Measurements from ENCODE around the gene AVP.

The AVP gene

DNA sequence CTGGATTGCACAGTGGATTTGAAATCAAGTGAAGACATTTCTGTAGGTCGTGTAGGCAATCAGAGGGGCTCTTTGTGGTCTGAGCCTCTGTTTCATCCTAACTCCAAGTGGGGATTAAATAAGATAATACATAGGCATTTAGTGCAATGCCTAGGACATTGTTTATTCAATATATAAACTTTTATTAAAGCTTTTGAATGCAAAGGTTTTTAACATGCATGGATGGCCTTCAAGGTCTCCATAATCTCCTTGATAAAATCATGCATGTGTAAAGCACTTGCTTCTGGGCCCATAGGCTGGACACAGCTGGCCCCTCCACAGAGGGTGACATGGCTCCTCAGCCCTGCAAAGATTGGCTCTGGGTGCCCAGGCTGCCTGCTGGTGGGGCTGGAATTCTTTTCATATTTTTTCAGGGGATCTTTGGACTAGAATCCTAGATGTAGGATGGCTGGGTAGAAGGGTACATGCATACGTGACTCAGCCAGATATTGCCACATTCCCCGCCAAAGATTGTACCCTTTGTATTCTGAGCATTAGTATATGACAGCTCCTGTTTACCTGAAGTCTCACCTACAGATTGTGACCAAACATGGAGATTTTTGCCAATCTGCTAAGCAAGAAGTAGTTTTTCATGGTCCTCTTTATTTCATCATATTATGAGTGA is 19.0 kb upstream of the AVP start:
- TF ChIP-seq, protein P1, sequence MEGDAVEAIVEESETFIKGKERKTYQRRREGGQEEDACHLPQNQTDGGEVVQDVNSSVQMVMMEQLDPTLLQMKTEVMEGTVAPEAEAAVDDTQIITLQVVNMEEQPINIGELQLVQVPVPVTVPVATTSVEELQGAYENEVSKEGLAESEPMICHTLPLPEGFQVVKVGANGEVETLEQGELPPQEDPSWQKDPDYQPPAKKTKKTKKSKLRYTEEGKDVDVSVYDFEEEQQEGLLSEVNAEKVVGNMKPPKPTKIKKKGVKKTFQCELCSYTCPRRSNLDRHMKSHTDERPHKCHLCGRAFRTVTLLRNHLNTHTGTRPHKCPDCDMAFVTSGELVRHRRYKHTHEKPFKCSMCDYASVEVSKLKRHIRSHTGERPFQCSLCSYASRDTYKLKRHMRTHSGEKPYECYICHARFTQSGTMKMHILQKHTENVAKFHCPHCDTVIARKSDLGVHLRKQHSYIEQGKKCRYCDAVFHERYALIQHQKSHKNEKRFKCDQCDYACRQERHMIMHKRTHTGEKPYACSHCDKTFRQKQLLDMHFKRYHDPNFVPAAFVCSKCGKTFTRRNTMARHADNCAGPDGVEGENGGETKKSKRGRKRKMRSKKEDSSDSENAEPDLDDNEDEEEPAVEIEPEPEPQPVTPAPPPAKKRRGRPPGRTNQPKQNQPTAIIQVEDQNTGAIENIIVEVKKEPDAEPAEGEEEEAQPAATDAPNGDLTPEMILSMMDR (IDR thresholded peaks at IDR 0.05) = no peak

DNA sequence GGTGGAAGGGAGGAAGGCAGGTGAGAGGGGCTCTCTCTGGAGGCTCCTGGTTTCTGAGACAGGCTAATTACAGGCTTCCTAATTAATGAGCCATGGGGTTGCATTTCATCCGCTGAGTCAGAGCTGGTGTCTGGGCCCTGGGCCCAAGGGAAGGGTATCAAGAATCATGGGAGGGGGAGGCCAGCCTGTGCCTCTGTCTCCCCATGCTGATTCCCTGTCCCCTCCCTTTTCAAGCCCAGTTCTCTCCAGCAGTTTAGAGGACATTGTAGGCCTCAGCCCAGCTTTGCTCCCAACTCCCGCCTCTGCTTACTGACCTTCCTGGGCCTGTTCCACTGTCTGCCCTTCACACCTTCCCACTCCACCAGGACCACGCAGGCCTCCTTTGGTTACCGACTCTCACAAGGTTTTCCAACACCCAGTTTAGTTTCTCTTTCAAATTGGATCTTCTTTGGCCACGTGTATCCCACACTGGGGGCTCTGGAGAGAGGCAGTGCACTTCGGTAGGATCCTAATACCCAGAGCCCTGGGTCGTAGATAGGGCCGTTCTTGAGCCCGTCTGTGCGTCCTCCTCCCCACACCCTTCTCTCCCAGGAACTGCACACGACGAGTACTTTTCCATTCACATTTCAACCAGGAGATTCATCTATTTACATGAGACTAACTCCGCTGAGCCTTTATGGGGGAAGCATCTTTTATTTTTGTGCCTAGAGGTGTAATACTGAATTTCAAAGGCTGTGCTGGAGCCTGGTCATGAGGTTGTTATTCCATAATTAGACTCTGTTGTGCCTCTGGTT is 18.2 kb upstream of the AVP start:
- TF ChIP-seq, protein P1 (IDR thresholded peaks at IDR 0.05) = no peak

DNA sequence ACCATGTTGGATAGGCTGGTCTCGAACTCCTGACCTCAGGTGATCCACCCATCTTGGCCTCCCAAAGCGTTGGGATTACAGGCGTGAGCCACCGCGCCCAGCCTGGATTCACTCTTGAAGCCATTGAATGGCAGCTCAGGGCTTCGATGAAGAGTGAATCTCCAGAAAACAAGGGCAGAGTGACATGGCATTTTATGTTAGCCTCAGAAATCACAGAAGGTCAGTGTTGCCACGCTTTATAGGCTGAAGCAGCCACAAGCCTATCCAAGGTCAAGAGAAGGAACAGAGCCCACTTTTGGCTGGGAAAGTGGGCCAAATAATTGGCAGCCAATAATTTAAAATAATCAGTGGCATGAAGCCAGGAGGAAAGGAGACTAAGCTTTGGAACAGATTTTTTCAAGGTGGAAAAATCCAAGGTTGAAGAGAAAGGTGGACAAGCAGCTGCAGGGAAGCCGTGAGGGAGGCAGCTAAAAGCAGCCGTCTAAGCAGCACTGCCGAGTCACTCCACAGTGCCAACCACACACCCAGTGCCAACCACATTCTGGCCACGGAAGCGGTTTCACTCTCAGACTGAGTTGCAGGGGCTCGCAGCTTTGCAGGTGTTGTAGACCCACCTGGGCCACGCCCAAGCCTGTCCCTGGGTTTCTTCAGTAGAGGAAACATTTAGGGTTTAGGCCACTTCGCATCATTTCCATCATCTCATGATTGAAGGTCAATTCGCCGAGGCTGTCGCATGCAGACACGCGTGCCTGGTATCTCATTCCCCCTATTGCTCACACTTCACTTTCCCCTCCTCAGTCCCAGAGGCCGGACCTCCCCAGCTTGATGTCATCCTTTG is 17.4 kb upstream of the AVP start:
- TF ChIP-seq, protein P1 (IDR thresholded peaks at IDR 0.05) = no peak

DNA sequence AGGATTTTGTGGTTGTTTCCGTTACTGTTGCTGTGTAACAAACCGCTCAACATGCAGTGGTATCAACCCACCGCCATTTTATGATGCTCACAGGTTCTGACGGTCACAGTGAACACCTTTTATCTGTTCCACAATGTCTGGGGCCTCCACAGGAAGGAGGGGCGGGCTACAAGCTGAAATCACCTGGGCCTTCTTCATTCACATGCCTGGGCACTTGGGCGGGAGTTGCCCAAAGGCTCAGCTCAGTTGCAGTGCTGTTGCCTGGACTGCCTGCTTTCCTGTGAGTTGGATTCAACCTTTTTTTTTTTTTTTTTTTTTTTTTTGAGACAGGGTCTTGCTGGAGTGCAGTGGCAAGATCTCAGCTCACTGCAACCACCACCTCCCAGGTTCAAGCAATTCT is 16.7 kb upstream of the AVP start:
- TF ChIP-seq, protein P1 (IDR thresholded peaks at IDR 0.05) = no peak

DNA sequence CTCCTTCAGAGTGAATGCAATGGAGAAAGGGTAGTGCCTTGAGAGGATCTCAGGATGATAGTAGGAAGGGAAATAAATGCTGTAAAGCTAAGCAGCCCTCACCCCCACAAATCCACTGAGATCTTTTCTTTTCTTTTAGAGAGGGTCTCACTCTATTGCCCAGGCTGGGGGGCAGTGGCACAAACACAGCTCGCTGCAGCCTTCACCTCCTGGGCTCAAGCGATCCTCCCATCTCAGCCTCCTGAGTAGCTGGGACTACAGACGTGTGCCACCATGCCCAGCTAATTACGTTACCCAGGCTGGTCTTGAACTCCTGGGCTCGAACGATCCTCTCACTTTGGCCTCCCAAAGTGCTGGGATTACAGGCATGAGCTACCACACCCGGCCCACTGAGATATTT is 16.0 kb upstream of the AVP start:
- TF ChIP-seq, protein P1 (IDR thresholded peaks at IDR 0.05) = no peak

DNA sequence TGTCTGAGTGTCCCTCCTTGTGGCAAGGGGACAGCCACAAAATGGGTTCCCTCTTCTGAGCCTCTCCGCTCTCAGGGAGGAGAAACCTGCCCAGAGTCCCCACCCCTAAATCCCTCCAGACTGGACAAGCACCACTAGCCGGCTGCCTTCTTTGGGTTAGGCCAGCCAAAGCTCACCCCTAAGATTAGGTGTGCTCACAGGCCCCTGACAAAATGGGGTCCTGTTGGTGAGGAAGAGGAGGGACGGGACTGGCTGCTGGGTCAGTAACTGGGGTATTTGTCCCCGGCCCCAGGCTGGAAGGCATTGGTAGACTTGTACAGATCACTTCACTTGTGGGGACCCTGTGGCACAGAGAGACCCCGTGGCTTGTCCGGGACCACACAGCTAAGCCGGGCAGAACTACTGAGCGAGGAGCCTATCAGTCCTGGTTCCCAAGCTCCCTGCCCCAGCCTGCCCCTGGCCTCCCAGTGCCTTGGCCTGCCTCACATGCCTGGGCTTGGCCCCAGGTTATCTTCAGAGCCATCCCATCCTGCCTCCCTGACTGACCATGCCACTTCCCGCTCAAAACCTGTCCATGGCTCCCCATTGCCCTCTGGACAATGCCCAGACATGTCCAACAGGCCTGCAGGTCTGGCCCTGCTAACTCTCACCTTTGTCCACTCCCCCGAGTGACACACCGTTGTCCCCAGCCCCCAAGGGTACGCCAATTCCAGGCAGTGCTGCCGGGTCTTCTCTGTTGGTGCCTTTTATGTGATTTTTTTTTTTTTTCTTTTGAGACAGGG is 10.5 kb upstream of the AVP start:
- TF ChIP-seq, protein P1 (IDR thresholded peaks at IDR 0.05) = no peak

DNA sequence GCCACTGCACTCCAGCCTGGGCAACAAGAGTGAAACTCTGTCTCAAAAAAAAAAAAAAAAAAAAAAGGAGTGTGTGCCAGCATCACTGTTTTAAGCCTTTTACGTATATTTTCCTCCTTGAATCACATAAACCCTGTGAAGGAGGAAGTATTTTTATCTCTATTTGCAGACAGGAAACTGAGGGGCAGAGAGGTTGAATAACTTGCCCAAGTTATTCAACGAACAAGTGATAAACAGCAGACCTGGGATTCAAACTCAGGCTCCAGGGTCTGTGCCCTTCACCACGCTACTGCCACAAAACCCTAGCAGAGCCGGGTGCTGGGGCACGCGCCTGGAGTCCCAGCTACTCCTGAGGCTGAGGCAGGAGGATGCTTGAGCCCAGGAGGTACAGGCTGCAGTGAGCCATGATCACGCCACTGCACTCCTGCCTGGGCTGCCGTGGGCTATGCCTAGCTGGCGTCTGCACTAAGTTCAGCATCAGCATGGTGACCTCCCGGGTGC is 9.4 kb upstream of the AVP start:
- TF ChIP-seq, protein P1 (IDR thresholded peaks at IDR 0.05) = no peak
